Measurements from ENCODE around the gene DNAJB6. TPM values are rescaled to one million over a fixed set of nuclear protein-coding genes. Genes with fewer than 3 reads are reported as not detected.

The DNAJB6 gene
- total and polyA plus RNA-seq, 7 donors = 71.5 to 145 (median 120) TPM

DNA sequence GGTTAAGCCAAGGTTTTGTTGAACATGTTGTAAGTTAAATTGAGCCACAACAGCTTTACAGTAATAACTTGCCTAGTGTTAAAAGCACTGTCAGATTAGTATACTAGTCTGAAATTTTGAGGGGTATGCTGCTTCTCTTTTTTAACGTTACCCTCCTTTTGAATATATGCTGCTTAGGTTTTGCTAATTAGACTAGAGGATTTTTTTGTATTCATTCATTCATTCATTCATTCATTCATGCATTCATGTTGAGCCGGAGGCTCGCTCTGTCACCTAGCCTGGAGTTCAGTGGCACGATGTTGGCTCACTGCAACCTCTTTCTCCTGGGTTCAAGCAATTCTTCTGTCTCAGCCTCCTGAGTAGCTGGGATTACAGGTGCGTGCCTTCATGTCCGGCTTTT lies 24.7 kb downstream of the DNAJB6 start:
- no peaks in the 10 kb centered on the region for H3K27me3 ChIP-seq
- 96% methylated on average over 6 of the region's 6 CpGs for WGBS, 2 donors
- H3K4me1 ChIP-seq = peaks cover 0 to 32% (median 20%) of the 10 kb centered on the region in 4 donors
- no peak overlapping the region for H3K4me3 ChIP-seq
- intact Hi-C loops (cut with DNase I) = no loop called here
- H3K9me3 ChIP-seq = no peaks in the 10 kb centered on the region
- H3K36me3 ChIP-seq = peaks cover 12 to 77% (median 20%) of the 10 kb centered on the region in 4 donors
- H3K27ac ChIP-seq = no peak overlapping the region
- TF ChIP-seq POLR2AphosphoS5 (IDR thresholded peaks at IDR 0.05) = no peak
- TF ChIP-seq CTCF (IDR thresholded peaks at IDR 0.05) = no peak
- TF ChIP-seq EP300 (IDR thresholded peaks at IDR 0.05) = no peak
- no peak for TF ChIP-seq POLR2A (IDR thresholded peaks at IDR 0.05)
- no peak for DNase-seq

GRCh38 chr7:157362729-157363128 lies 25.9 kb downstream of the DNAJB6 start:
- H3K36me3 ChIP-seq = peaks cover 17 to 89% (median 28%) of the 10 kb centered on the region in 4 donors
- H3K4me1 ChIP-seq = peaks cover 0 to 22% (median 12%) of the 10 kb centered on the region in 4 donors
- intact Hi-C loops (cut with DNase I) = no loop called here
- no peak overlapping the region for H3K27ac ChIP-seq
- TF ChIP-seq POLR2AphosphoS5 (IDR thresholded peaks at IDR 0.05) (no peak), CTCF (IDR thresholded peaks at IDR 0.05) (no peak), POLR2A (IDR thresholded peaks at IDR 0.05) (no peak), EP300 (IDR thresholded peaks at IDR 0.05) (no peak)
- DNase-seq = no peak
- H3K9me3 ChIP-seq = no peaks in the 10 kb centered on the region
- WGBS, 2 donors = 89 to 95% methylated on average over 6 of the region's 6 CpGs
- no peaks in the 10 kb centered on the region for H3K27me3 ChIP-seq
- H3K4me3 ChIP-seq = no peak overlapping the region

- TF ChIP-seq POLR2AphosphoS5 (IDR thresholded peaks at IDR 0.05) = no peak
- TF ChIP-seq CTCF (IDR thresholded peaks at IDR 0.05) = no peak
- TF ChIP-seq POLR2A (IDR thresholded peaks at IDR 0.05) = no peak
- no peak for TF ChIP-seq EP300 (IDR thresholded peaks at IDR 0.05)
- Histone ChIP-seq H3K9me3 (no peaks in the 10 kb centered on the region), H3K36me3 (peaks cover 31 to 100% (median 47%) of the 10 kb centered on the region in 4 donors), H3K4me3 (no peak overlapping the region), H3K4me1 (no peaks in the 10 kb centered on the region), H3K27me3 (no peaks in the 10 kb centered on the region), H3K27ac (no peak overlapping the region)
- WGBS, 2 donors = 96 to 97% methylated on average over 8 of the region's 8 CpGs
- DNase-seq = no peak
- intact Hi-C loops (cut with DNase I) = no loop called here
Measured at GRCh38 chr7:157366722-157367121, 29.9 kb downstream of the DNAJB6 start.

- intact Hi-C loops (cut with DNase I) = no loop called here
- Histone ChIP-seq H3K9me3 (no peaks in the 10 kb centered on the region), H3K4me3 (no peak overlapping the region), H3K27ac (no peak overlapping the region), H3K27me3 (no peaks in the 10 kb centered on the region), H3K36me3 (peaks cover 26 to 99% (median 43%) of the 10 kb centered on the region in 4 donors), H3K4me1 (no peaks in the 10 kb centered on the region)
- no peak for DNase-seq
- WGBS, 2 donors = 94 to 95% methylated on average over 7 of the region's 7 CpGs
- TF ChIP-seq POLR2AphosphoS5 (IDR thresholded peaks at IDR 0.05) = no peak
- no peak for TF ChIP-seq POLR2A (IDR thresholded peaks at IDR 0.05)
- TF ChIP-seq CTCF (IDR thresholded peaks at IDR 0.05) = no peak
- TF ChIP-seq EP300 (IDR thresholded peaks at IDR 0.05) = no peak
Measured at GRCh38 chr7:157368955-157369354, 32.2 kb downstream of the DNAJB6 start.

DNA sequence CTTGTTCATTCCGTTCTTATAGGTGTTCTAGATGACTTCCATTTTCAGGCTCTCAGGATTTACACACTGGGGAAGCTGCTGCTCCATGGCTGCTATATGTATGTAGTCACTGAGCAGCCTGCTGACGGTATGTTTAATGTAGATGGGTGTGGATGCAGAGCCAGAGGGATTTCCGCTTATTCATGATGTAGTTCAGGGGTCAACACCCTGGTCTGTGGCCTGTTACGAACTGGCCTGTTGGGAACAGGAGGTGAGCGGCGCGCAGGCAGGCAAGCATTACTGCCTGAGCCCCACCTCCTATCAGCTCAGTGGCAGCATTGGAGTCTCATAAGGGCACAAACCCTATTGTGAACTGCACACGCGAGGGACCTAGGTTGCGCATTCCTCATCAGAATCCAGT lies 33.9 kb downstream of the DNAJB6 start:
- no peak for DNase-seq
- TF ChIP-seq EP300 (IDR thresholded peaks at IDR 0.05) = no peak
- no peak for TF ChIP-seq POLR2AphosphoS5 (IDR thresholded peaks at IDR 0.05)
- no peak for TF ChIP-seq POLR2A (IDR thresholded peaks at IDR 0.05)
- TF ChIP-seq CTCF (IDR thresholded peaks at IDR 0.05) = no peak
- Histone ChIP-seq H3K27ac (no peak overlapping the region), H3K4me1 (peaks cover 0 to 12% (median 3%) of the 10 kb centered on the region in 4 donors), H3K36me3 (peaks cover 26 to 90% (median 42%) of the 10 kb centered on the region in 4 donors), H3K27me3 (no peaks in the 10 kb centered on the region), H3K9me3 (no peaks in the 10 kb centered on the region), H3K4me3 (no peak overlapping the region)
- intact Hi-C loops (cut with DNase I) = no loop called here
- 90 to 96% methylated on average over 10 of the region's 10 CpGs for WGBS, 2 donors
